HG03354 (cell line): Measurements from ENCODE around the gene HYAL1.
"Not testable (repeated sequence)": the region's sequence is repeated elsewhere in the genome, so short reads cannot be mapped to it uniquely, and the experiment has no call there.

Experiments used
- ATAC-seq: cut with Tn5 transposase; IDR thresholded peaks from one replicate; pipeline ENCODE4 v1.9.1; 2021; ENCODE audit warnings: mild to moderate bottlenecking; ENCODE audit not compliant: unreplicated experiment, poor library complexity, severe bottlenecking

HYAL1 gene

GRCh38 chr3:50264383-50264963 is 38.9 kb downstream of the HYAL1 start:
- ATAC-seq, result no peak

- no peak for ATAC-seq
Observed at GRCh38 chr3:50263478-50264382, 39.6 kb downstream of the HYAL1 start.

- ATAC-seq, result no peak
Observed at GRCh38 chr3:50262778-50263177, 40.6 kb downstream of the HYAL1 start.

- not testable (repeated sequence) for ATAC-seq
Observed at GRCh38 chr3:50262200-50262599, 41.2 kb downstream of the HYAL1 start.

- no peak for ATAC-seq
Observed at GRCh38 chr3:50261505-50261904, 41.9 kb downstream of the HYAL1 start.

GRCh38 chr3:50260942-50261441 is 42.4 kb downstream of the HYAL1 start:
- ATAC-seq, result no peak

- peak; percentile 85 for ATAC-seq
Observed at GRCh38 chr3:50260027-50260941, 43.1 kb downstream of the HYAL1 start.

- ATAC-seq, result peak; percentile 23
Observed at GRCh38 chr3:50259432-50260026, 43.8 kb downstream of the HYAL1 start.

- no peak for ATAC-seq
Observed at GRCh38 chr3:50258979-50259378, 44.4 kb downstream of the HYAL1 start.

GRCh38 chr3:50258029-50258680 is 45.2 kb downstream of the HYAL1 start:
- no peak for ATAC-seq

- no peak for ATAC-seq
Observed at GRCh38 chr3:50256978-50257890, 46.1 kb downstream of the HYAL1 start.

- no peak for ATAC-seq
Observed at GRCh38 chr3:50255251-50255615, 48.1 kb downstream of the HYAL1 start.

- no peak for ATAC-seq
Observed at GRCh38 chr3:50254577-50255250, 48.7 kb downstream of the HYAL1 start.

- no peak for ATAC-seq
Observed at GRCh38 chr3:50251220-50251619, 52.2 kb downstream of the HYAL1 start.

GRCh38 chr3:50250514-50250913 is 52.9 kb downstream of the HYAL1 start:
- ATAC-seq, result no peak
